OCI-LY7 (cell line): ENCODE measurements around the gene SLC29A3. TPM values are rescaled to one million over a fixed set of nuclear protein-coding genes. Genes with fewer than 3 reads are reported as not detected.

Experiments
- BruUV-seq: library from RNA; stranded (reverse); fragments of 400-500 nt; replicated peaks from 2 replicates; lab custom pipeline; 2021; lab: Mats Ljungman, UMichigan
- CTCF ChIA-PET: fragments of 300-600 bp; sonication (Branson Sonifier 250); formaldehyde crosslinking; loops from one replicate; lab custom pipeline; 2022; ENCODE audit warnings: antibody characterized with exemption; ENCODE audit not compliant: unreplicated experiment; lab: Charles Lee
- POLR2A ChIA-PET: fragments of 300-600 bp; sonication (Branson Sonifier 250); formaldehyde crosslinking; loops from one replicate; lab custom pipeline; 2022; ENCODE audit warnings: antibody characterized with exemption; lab: Charles Lee
- DNase-seq: peaks from one replicate; pipeline ENCODE4 v3.0.0-alpha.2; 2015; ENCODE audit warnings: low spot score
- H2AFZ ChIP-seq: fragments of 200-600 bp; sonication (generic), shearing (Covaris generic); 2 replicates; pipeline ENCODE4 v1.6.1; 2014; ENCODE audit warnings: mild to moderate bottlenecking, antibody characterized with exemption, low read length, moderate library complexity
- H3K27ac ChIP-seq: fragments of 200-600 bp; sonication (generic); 2 replicates; pipeline ENCODE4 v1.5.1; 2014; ENCODE audit warnings: mixed run types, low read depth, mild to moderate bottlenecking, moderate library complexity, low read length, inconsistent platforms; ENCODE audit not compliant: poor library complexity, severe bottlenecking
- H3K36me3 ChIP-seq: fragments of 200-600 bp; sonication (generic); 2 replicates; pipeline ENCODE4 v1.6.1; 2014; ENCODE audit warnings: mild to moderate bottlenecking, antibody characterized with exemption, low read length, moderate library complexity, mixed read lengths; ENCODE audit not compliant: insufficient read depth
- H3K4me1 ChIP-seq: fragments of 200-600 bp; sonication (generic); 2 replicates; pipeline ENCODE4 v1.5.1; 2014; ENCODE audit warnings: mild to moderate bottlenecking, low read length; ENCODE audit not compliant: insufficient read depth, poor library complexity, severe bottlenecking
- H3K4me2 ChIP-seq: fragments of 200-600 bp; sonication (generic); 2 replicates; pipeline ENCODE4 v1.6.1; 2014; ENCODE audit warnings: mild to moderate bottlenecking, low read length
- H3K4me3 ChIP-seq: fragments of 200-600 bp; sonication (generic); 2 replicates; pipeline ENCODE4 v1.5.1; 2014; ENCODE audit warnings: mild to moderate bottlenecking, low read depth, low read length; ENCODE audit not compliant: poor library complexity, severe bottlenecking
- H3K79me2 ChIP-seq: fragments of 200-600 bp; sonication (generic); 2 replicates; pipeline ENCODE4 v1.6.1; 2016; ENCODE audit warnings: low read depth, mild to moderate bottlenecking, low read length, moderate library complexity, mixed read lengths; ENCODE audit not compliant: insufficient read depth
- H3K9me2 ChIP-seq: fragments of 200-600 bp; sonication (generic); 2 replicates; pipeline ENCODE4 v1.6.1; 2016; ENCODE audit warnings: mild to moderate bottlenecking, low read length, mixed read lengths; ENCODE audit not compliant: insufficient read depth
- H3K9me3 ChIP-seq: fragments of 200-600 bp; sonication (generic); 2 replicates; pipeline ENCODE4 v1.6.1; 2014; ENCODE audit warnings: mild to moderate bottlenecking, mixed run types, low read length, mixed read lengths
- H4K20me1 ChIP-seq: fragments of 200-600 bp; sonication (generic); 2 replicates; pipeline ENCODE4 v1.6.1; 2014; ENCODE audit warnings: mild to moderate bottlenecking, antibody characterized with exemption, low read length, moderate library complexity, mixed read lengths; ENCODE audit not compliant: insufficient read depth
- CTCF ChIP-seq: fragments of 200-600 bp; sonication (generic); conservative IDR thresholded peaks from 2 replicates; pipeline ENCODE4 v1.5.1; 2014; ENCODE audit warnings: mild to moderate bottlenecking, antibody characterized with exemption, low read length, moderate library complexity, mixed read lengths
- EZH2phosphoT487 ChIP-seq: fragments of 200-600 bp; sonication (generic); IDR thresholded peaks from 2 replicates; pipeline ENCODE4 v1.6.1; 2018; ENCODE audit warnings: low read depth, borderline replicate concordance, mild to moderate bottlenecking, mixed run types, antibody characterized with exemption, low read length, moderate library complexity, mixed read lengths
- intact Hi-C: fragments of 100-400 bp; cut with micrococcal nuclease; formaldehyde crosslinking; loops from one replicate; pipeline ENCODE4 v1.10.0; 2022; ENCODE audit not compliant: unreplicated experiment
- total RNA-seq, 2 experiments: library from RNA; depleted of rRNA in 1 of 2; stranded (reverse); fragments of >200 nt in 1 of 2; shearing (Covaris generic) in 1 of 2; gene quantifications; 2 replicates each; pipeline ENCODE4 v1.2.3, GENCODE V29; 2014 to 2022

SLC29A3 gene
- total RNA-seq, 2 experiments from 2014 or later = 1.7 to 8.2 TPM

- no TSS peak for BruUV-seq
- H3K79me2 ChIP-seq = no peaks in the 10 kb centered on the region
- intact Hi-C loops = no loop called here
- H3K4me2 ChIP-seq = no peak overlapping the region
- no peak overlapping the region for H2AFZ ChIP-seq
- no peak overlapping the region for H3K27ac ChIP-seq
- no peaks in the 10 kb centered on the region for H3K4me1 ChIP-seq
- TF ChIP-seq EZH2phosphoT487 = no peak
- no peak for TF ChIP-seq CTCF
- no peak for DNase-seq
- H3K9me3 ChIP-seq = no peaks in the 10 kb centered on the region
- ChIA-PET CTCF (no interaction called here), POLR2A (no interaction called here)
- no peaks in the 10 kb centered on the region for H3K9me2 ChIP-seq
- no peak overlapping the region for H3K4me3 ChIP-seq
- no peaks in the 10 kb centered on the region for H3K36me3 ChIP-seq
- no peaks in the 10 kb centered on the region for H4K20me1 ChIP-seq
Measured at GRCh38 chr10:71398976-71399375, 79.9 kb downstream of the SLC29A3 start.

GRCh38 chr10:71399946-71400345 is 80.9 kb downstream of the SLC29A3 start:
- Histone ChIP-seq H3K9me2 (no peaks in the 10 kb centered on the region), H4K20me1 (no peaks in the 10 kb centered on the region), H3K9me3 (no peaks in the 10 kb centered on the region), H3K4me3 (no peak overlapping the region), H2AFZ (no peak overlapping the region), H3K4me2 (no peak overlapping the region), H3K36me3 (no peaks in the 10 kb centered on the region), H3K27ac (no peak overlapping the region), H3K4me1 (no peaks in the 10 kb centered on the region), H3K79me2 (no peaks in the 10 kb centered on the region)
- TF ChIP-seq EZH2phosphoT487 (no peak), CTCF (no peak)
- intact Hi-C loops = no loop called here
- DNase-seq = no peak
- ChIA-PET CTCF (no interaction called here), POLR2A (no interaction called here)
- BruUV-seq = no TSS peak

GRCh38 chr10:71401056-71401455 is 82.0 kb downstream of the SLC29A3 start:
- TF ChIP-seq CTCF (no peak), EZH2phosphoT487 (no peak)
- no peaks in the 10 kb centered on the region for H3K36me3 ChIP-seq
- no TSS peak for BruUV-seq
- H2AFZ ChIP-seq = no peak overlapping the region
- no peak for DNase-seq
- H3K4me3 ChIP-seq = no peak overlapping the region
- H3K9me3 ChIP-seq = no peaks in the 10 kb centered on the region
- H3K27ac ChIP-seq = no peak overlapping the region
- no peaks in the 10 kb centered on the region for H4K20me1 ChIP-seq
- H3K4me1 ChIP-seq = no peaks in the 10 kb centered on the region
- intact Hi-C loops = no loop called here
- no peak overlapping the region for H3K4me2 ChIP-seq
- POLR2A ChIA-PET = no interaction called here
- H3K9me2 ChIP-seq = no peaks in the 10 kb centered on the region
- CTCF ChIA-PET = no interaction called here
- no peaks in the 10 kb centered on the region for H3K79me2 ChIP-seq
